Peyer's patch (tissue), 4 donors: ENCODE data around the gene MS4A6A.

Experiments used
- CTCF ChIP-seq, 6 experiments: fragments of 450-650 bp in 4 of 6; fragments of 200-600 bp in 2 of 6; sonication (generic) in 1 of 6; IDR thresholded peaks; one replicate each; pipeline ENCODE4 v1.5.1; 2017 to 2019; ENCODE audit warnings: antibody characterized with exemption in 6 of 6, mild to moderate bottlenecking in 3 of 6, moderate library complexity in 1 of 6
- POLR2A ChIP-seq, 2 donors: fragments of 450-650 bp; IDR thresholded peaks; one replicate each; pipeline ENCODE4 v1.5.1; 2017; ENCODE audit warnings: antibody characterized with exemption in 2 of 2, mild to moderate bottlenecking in 2 of 2, moderate library complexity in 2 of 2

DNA sequence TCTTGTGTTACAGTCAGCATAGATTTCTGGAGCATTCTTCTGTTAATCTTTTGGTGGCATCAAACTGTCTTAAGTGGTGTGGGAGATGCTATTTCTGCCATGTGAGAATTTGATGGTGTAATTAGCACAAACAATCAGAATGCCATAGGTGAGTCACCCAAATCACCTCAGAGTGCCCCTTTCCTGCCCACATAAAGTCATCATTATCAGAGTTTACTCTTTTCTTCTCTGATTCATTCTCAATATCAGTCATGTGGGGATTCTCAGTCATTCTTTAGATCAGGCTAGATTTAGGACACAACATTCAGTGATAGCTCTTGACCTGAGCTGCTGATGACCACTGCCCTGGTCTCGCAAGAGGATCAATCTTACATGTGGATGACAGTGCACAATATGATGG, 23.7 kb upstream of the MS4A6A start:
- TF ChIP-seq CTCF (IDR thresholded peaks at IDR 0.05) (no peak), POLR2A (IDR thresholded peaks at IDR 0.05) (no peak)
